ENCODE results near the gene MAGEA11. TPM values are rescaled to one million over a fixed set of nuclear protein-coding genes. Genes with fewer than 3 reads are reported as not detected.
"Not testable (repeated sequence)": the region's sequence is repeated elsewhere in the genome, so short reads cannot be mapped to it uniquely, and the experiment has no call there.

The MAGEA11 gene
- total and polyA plus RNA-seq, 7 donors, result not detected

DNA sequence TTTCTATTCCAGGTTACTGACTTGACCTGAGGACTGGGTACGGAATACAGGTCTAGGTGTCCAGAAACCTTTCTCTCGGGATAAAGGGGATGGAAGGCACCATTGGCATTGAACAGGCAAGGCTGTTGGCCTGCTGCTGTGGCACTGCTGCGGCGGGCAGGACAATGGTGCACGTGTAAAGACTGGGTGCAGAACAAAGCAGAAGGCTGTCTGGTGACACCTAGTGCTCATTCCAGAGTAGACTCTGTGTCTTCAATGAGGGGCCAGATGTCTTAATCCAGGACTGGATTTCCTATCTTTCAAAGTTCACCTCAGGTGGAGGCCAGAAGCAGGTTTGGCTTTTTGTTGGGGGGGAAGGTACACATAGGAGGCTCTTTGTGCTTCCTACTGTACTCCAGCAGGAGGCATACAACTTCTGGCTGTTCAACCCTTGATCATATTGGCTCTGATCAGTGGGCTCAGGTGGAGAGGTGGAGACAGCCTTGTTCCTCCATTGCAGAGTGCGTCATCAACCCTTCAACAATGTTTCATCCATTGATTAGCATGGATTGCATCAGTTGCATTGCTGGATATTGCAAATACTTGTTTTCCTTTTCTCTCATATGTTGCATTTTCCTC is 34.6 kb downstream of the MAGEA11 start:
- intact Hi-C loops (cut with DNase I); H3K36me3 ChIP-seq: not testable (repeated sequence)
- 55 to 88% methylated on average over 2 of the region's 6 CpGs for WGBS, 2 donors

DNA sequence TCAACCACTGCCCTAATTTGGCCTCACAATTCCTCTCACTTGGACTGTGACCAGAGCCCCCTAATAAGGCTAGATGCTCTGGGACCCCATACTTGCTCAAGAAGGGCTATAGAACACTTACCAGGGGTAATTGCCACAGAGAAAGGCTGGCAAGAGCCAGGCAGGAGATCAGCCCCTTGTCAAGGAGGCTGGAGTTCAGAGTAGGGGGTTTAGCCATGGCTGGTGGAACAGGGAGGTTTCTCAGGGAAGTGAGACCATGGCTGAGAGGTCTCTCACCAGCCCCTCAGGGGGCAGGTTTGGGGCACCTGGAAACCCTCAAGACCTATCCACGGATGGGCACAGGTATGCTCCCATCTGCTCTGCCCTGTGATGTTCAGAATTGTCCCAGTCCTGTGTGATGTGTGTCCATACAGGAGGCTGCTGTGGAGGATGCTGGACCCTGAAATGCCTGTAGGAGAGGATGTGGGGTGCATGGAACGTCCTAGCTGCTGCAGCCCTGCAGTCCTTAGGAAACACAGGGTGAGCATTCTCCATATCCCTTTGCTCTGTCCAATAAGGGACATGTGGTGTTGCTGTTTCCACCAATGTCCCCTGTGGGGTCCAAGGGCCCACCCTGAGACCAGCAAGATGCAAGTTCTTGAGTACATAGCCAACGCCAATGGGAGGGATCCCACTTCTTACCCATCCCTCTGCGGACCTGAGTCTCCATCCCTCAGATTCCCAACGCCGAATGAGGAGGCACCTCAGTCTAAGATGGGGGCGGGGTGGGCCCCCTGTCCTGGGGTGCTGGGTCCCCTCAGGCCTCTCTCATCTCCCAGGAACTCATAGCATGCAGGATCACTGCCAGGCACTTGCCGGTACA is 45.6 kb downstream of the MAGEA11 start:
- DNase-seq, result no peak
- Histone ChIP-seq H3K4me3 (no peak overlapping the region), H3K27ac (no peak overlapping the region), H3K4me1 (no peaks in the 10 kb centered on the region), H3K36me3 (no peaks in the 10 kb centered on the region), H3K27me3 (no peaks in the 10 kb centered on the region), H3K9me3 (no peaks in the 10 kb centered on the region)
- no peak for TF ChIP-seq EP300 (IDR thresholded peaks at IDR 0.05)
- TF ChIP-seq, protein P1, sequence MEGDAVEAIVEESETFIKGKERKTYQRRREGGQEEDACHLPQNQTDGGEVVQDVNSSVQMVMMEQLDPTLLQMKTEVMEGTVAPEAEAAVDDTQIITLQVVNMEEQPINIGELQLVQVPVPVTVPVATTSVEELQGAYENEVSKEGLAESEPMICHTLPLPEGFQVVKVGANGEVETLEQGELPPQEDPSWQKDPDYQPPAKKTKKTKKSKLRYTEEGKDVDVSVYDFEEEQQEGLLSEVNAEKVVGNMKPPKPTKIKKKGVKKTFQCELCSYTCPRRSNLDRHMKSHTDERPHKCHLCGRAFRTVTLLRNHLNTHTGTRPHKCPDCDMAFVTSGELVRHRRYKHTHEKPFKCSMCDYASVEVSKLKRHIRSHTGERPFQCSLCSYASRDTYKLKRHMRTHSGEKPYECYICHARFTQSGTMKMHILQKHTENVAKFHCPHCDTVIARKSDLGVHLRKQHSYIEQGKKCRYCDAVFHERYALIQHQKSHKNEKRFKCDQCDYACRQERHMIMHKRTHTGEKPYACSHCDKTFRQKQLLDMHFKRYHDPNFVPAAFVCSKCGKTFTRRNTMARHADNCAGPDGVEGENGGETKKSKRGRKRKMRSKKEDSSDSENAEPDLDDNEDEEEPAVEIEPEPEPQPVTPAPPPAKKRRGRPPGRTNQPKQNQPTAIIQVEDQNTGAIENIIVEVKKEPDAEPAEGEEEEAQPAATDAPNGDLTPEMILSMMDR (IDR thresholded peaks at IDR 0.05), result no peak
- TF ChIP-seq POLR2AphosphoS5 (IDR thresholded peaks at IDR 0.05), result no peak
- TF ChIP-seq POLR2A (IDR thresholded peaks at IDR 0.05), result no peak
- intact Hi-C loops (cut with DNase I), result no loop called here
- 80 to 91% methylated on average over 8 of the region's 8 CpGs for WGBS, 2 donors

More for the DNA sequence above, 34.6 kb downstream of the MAGEA11 start:
- not testable (repeated sequence) for H3K4me3 ChIP-seq, DNase-seq, H3K27ac ChIP-seq, H3K9me3 ChIP-seq, H3K4me1 ChIP-seq, H3K27me3 ChIP-seq

DNA sequence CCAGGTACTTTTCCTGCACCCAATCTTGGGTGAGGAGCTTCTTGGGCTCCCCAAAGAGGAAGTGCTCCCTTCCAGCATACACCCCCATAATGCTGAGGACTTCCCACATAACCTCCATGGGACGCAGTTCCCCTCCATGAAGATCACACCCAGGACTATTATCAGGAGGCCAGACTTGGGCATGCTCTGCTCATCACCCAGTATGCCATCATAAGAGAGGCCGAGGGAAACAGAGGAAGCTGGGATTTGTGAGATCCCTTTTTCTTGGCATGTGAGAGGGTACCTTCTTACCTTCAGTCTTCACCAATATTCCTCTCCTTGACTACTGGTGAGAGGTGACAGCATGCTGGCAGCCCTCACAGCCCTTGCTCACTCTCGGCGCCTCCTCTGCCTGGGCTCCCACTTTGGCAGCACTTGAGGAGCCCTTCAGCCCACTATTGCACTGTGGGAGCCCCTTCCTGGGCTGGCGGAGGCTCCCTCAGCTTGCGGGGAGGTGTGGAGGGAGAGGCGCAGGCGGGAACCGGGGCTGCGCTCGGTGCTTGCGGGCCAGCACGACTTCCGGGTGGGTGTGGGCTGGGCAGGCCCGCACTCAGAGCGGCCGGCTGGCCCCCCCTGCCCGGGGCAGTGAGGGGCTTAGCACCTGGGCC is 46.3 kb downstream of the MAGEA11 start:
- Histone ChIP-seq H3K9me3 (no peaks in the 10 kb centered on the region), H3K27me3 (no peaks in the 10 kb centered on the region), H3K4me3 (no peak overlapping the region), H3K27ac (no peak overlapping the region), H3K4me1 (no peaks in the 10 kb centered on the region), H3K36me3 (no peaks in the 10 kb centered on the region)
- intact Hi-C loops (cut with DNase I), result no loop called here
- no peak for TF ChIP-seq EP300 (IDR thresholded peaks at IDR 0.05)
- no peak for TF ChIP-seq POLR2AphosphoS5 (IDR thresholded peaks at IDR 0.05)
- TF ChIP-seq, protein P1 (IDR thresholded peaks at IDR 0.05), result no peak
- TF ChIP-seq POLR2A (IDR thresholded peaks at IDR 0.05), result no peak
- no peak for DNase-seq
- WGBS, 2 donors, result 95% methylated on average over 18 of the region's 18 CpGs

DNA sequence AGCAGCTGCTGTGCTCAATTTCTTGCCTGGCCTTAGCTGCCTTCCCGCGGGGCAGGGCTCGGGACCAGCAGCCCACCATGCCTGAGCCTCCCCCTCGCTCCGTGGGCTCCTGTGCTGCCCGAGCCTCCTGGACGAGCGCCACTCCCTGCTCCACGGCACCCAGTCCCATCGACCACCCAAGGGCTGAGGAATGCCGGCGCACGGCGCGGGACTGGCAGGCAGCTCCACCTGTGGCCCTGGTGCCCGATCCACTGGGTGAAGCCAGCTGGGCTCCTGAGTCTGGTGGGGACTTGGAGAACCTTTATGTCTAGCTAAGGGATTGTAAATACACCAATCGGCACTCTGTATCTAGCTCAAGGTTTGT is 46.8 kb downstream of the MAGEA11 start:
- H3K4me3 ChIP-seq; H3K9me3 ChIP-seq; H3K27me3 ChIP-seq; intact Hi-C loops (cut with DNase I); H3K27ac ChIP-seq; H3K36me3 ChIP-seq; H3K4me1 ChIP-seq: not testable (repeated sequence)
- peak; percentile 57 for DNase-seq
- WGBS, 2 donors, result 91 to 96% methylated on average over 16 of the region's 17 CpGs

DNA sequence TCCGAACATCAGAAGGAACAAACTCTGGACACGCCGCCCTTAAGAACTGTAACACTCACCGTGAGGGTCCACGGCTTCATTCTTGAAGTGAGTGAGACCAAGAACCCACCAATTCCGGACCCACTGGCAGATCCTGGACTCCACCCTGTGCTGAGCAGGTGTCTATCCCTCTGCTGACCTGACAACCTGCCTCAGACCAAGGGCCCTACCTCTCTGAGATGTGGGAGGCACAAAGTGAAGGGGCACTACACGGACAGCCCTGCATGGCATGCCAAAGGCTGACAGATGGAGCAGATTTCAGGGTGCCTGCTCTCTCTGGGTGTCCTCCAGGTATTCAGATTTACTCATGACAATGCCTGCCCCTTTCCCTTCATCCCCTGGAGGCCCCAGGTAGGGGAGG is 48.0 kb downstream of the MAGEA11 start:
- Histone ChIP-seq H3K9me3 (no peaks in the 10 kb centered on the region), H3K36me3 (no peaks in the 10 kb centered on the region), H3K27me3 (no peaks in the 10 kb centered on the region), H3K27ac (no peak overlapping the region), H3K4me3 (no peak overlapping the region), H3K4me1 (no peaks in the 10 kb centered on the region)
- WGBS, 2 donors, result 89% methylated on average over 7 of the region's 7 CpGs
- intact Hi-C loops (cut with DNase I), result no loop called here
- TF ChIP-seq EP300 (IDR thresholded peaks at IDR 0.05), result no peak
- DNase-seq, result no peak

DNA sequence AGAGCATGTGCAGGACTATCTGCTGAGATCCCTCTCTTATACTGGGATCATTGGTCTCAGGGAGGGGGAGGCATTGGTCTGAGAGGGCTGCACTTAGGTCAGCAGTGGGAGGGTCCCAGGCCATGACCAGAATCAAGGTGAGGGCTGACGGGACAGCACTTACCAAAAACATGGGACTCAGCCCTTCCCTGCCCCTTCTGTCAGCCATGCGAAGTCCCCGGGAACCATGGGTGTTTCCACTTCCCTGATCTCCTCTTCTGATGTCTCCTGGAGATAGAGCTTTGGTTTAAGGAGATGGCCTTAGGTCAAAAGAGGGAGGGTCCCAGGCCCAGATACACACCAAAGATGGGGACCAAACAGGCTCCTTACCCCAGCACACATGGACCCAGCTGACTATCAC is 49.1 kb downstream of the MAGEA11 start:
- intact Hi-C loops (cut with DNase I), result no loop called here
- Histone ChIP-seq H3K27ac (no peak overlapping the region), H3K4me1 (no peaks in the 10 kb centered on the region)

DNA sequence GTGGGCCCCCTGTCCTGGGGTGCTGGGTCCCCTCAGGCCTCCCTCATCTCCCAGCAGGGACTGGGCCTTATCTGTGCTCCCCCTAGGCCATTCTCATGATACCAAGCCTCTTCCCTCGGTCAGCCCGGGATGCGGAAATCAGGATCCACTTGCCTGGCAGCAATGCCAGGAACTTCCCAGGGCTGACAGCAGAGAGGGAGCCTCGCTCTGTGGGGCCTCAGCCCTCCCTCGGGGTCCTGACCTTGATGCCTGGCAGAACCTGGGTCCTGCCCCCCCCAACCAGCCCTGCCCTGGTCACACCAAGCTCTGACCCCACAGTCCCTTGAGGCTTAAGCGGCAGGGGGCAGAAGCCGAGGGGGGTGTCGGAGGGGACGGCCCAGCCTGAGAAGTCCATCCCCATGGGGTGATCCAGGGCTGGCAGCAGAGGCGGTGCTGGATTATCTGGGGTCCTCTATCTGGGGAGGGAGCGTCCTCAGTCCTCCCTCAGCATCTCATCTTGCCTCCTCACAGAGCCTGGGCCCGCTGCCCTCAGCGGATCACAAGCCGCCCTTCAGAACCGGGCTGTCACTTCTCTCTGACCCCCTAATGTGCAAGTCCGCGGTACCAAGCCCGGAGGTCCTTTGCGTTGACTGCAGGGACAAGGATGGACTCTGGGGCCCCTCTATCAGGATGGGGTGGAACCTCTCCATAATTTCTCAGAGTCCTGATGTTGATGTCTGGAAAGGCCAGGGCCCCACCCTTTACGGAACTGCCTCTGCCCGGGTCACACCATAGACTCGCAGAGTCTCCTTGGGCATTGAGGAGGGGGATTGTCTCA is 50.2 kb downstream of the MAGEA11 start:
- H3K36me3 ChIP-seq; intact Hi-C loops (cut with DNase I); H3K27ac ChIP-seq; H3K9me3 ChIP-seq; H3K4me1 ChIP-seq; H3K4me3 ChIP-seq; H3K27me3 ChIP-seq: not testable (repeated sequence)
- DNase-seq, result peak; percentile 46
- 91 to 93% methylated on average over 22 of the region's 22 CpGs for WGBS, 2 donors

More for the DNA sequence above, 49.1 kb downstream of the MAGEA11 start:
- no peak for DNase-seq
- Histone ChIP-seq H3K27me3 (no peaks in the 10 kb centered on the region), H3K36me3 (no peaks in the 10 kb centered on the region), H3K9me3 (no peaks in the 10 kb centered on the region), H3K4me3 (no peak overlapping the region)
- WGBS, 2 donors, result 89 to 96% methylated on average over 3 of the region's 3 CpGs
- TF ChIP-seq POLR2A (IDR thresholded peaks at IDR 0.05) (no peak), POLR2AphosphoS5 (IDR thresholded peaks at IDR 0.05) (no peak), EP300 (IDR thresholded peaks at IDR 0.05) (no peak)
- TF ChIP-seq, protein P1 (IDR thresholded peaks at IDR 0.05), result no peak
